Measurements from ENCODE around the gene RASAL3.

The RASAL3 gene

DNA sequence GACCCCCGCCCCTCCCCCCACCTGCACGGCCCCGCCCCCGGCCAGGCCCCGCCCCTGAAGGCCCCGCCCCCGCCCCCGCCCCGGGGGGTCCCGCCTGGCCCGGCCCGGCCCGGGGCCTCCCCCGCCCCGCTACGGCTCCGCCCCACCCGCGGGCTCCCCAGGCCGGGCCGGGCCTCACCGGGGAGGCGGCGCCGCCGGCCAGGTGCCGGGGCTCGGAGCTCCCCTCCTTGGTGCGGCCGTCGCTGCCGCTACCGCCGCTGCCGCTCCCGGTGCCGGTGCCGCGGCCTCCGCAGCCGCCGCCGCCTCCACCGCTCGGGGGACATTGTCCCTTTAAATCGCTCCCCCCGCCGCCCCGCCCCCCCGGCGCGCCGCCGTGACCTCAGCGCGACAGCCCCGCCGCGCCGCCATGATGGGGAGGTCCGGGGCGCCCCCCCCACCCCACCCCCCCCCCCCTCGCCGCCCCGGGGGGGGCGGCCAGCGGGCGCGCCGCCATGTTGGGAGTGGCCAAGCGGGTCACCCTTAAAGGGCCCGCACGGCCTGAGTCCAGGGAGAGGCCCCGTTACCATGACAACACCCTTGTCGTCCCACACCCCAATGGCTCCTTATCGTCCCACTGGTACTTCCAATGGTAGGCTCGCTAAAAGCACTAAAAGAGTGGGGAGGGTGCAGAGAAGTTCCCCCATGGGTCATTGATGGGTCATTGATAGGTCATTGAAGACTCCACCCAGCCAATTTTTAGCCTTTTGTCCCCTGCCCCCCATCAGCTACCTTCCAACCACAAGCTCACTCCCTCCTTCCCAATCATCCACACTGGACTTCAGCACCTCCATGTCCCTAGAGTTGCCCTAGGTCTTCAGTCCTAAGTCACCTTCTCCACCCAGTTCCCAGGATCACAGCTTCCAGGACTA lies 14.5 kb downstream of the RASAL3 start, which contains the start of gene WIZ:
WIZ (minus strand) TSS at position 337 of the 908 bp plus-strand sequence. CDS start 1,649 bp downstream, outside the sequence.
- DNase-seq (ENCODE audit: low read depth in 3 of 3), result peak; percentile 74 to 80 (median 75)

- no peak for DNase-seq (ENCODE audit: low read depth in 3 of 3)
Observed at GRCh38 chr19:15448778-15449619, 15.3 kb downstream of the RASAL3 start.

- DNase-seq (ENCODE audit: low read depth in 3 of 3), result no peak
Observed at GRCh38 chr19:15448044-15448777, 16.1 kb downstream of the RASAL3 start.

DNA sequence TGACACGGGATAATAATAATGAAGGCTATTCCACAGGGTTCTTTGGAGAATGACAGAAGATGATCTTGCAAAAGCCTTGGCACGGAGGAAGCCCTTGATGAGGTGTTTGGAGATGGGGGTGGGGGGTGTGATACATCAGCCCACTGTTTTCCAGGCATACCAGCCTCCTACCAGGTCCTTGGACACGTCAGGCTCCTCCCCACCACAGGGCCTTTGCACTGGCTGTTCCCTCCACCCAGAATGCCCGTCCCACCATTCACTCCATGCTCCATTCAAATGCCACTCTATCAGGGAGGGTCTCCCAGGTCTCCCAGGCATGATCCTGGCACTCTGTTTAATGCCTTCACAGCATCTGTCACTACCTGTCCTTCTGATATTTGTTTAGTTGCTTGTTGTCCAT lies 17.3 kb downstream of the RASAL3 start:
- DNase-seq (ENCODE audit: low read depth in 3 of 3), result no peak

GRCh38 chr19:15445807-15446376 lies 18.5 kb downstream of the RASAL3 start:
- DNase-seq (ENCODE audit: low read depth in 3 of 3), result no peak

DNA sequence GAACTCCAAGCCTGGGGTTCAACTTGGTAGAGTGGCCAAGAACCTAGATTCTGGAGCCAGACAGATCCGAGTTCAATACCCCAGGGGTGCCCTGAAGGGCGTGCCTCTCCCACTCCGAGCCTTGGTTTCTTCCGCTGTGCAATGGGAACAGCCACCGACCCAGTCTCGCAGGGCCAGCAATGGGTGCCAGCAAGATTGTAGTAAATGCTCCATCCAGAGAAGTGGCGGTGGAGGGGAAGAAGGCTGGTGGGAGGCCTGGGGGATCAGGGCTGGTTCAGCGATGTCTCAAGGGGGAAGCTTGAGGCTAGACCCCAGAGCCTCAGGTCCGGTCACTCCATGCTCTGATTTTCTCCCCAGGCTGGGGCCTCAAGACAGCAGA lies 19.1 kb downstream of the RASAL3 start:
- no peak for DNase-seq (ENCODE audit: low read depth in 3 of 3)

DNA sequence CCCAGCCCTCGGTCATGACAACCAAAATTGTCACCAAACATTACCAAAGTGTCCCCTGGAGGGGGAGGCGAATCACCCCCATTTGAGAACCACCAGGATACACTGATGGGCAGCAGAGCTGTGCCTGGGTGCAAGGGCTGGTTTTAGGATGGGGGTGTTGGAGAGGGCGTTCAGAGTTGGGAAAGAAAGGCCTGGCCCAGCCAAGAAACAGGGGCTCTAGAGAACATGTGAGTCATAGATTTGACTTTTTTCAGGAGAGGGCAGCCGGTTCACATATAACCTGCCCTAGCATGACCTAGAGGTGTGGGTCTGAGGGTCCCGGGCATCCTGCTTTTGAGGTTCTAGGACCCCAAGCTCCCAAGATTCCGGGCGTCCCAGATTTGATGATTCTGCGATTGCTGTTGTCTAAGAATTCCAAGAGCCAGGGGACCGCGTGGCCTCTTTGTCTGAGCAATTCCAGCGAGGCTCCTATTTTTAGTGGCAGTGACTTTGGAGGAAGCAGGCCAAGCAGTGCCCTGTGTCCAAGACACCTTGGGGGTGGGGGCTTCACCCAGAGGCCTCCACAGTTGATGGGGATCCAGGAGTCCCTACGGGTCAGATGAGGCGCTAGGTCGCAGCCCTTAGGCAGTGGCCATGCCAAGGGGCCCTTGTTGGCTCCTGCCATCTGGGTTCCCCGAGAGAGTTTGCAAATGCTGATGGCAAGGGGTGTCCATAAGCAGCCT lies 19.7 kb downstream of the RASAL3 start:
- DNase-seq (ENCODE audit: low read depth in 3 of 3), result no peak

DNA sequence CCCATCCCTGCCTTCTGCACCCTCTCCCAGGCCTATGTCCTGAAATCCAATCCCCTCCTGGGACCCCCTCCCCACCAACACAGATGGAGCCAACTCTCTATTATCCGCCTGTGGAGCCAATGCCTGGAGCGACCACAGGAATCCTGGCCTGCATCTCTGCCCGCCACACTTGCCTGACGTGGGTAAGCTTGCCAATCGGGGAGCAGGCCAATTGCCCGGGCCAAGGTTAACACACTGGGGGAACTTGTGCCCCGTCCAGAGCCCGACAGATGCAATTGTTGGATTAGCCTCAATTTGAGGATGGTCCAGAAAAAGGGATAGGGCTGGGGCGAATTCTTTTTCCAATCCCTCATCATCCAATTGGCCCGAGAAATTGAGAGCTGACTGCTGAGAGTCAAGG lies 20.5 kb downstream of the RASAL3 start:
- no peak for DNase-seq (ENCODE audit: low read depth in 3 of 3)

DNA sequence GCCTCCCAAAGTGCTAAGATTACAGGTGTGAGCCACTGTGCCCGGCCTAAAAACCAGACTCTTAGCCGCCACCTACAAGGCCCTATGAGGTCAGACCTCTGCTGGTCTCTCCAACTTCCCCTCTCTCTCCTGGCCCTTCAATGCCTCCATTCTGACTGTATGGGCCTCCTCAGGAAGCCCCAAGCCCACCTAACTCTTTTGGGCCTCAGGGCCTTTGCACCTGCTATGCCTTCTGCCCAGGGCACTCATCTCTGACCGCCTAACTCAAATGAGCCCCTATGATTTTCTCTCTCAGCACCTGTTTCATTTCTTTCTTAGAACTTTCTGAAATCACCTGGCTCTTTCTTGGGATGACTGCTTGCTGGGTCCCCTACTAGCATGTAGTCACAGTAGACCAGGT lies 21.0 kb downstream of the RASAL3 start:
- no peak for DNase-seq (ENCODE audit: low read depth in 3 of 3)

DNA sequence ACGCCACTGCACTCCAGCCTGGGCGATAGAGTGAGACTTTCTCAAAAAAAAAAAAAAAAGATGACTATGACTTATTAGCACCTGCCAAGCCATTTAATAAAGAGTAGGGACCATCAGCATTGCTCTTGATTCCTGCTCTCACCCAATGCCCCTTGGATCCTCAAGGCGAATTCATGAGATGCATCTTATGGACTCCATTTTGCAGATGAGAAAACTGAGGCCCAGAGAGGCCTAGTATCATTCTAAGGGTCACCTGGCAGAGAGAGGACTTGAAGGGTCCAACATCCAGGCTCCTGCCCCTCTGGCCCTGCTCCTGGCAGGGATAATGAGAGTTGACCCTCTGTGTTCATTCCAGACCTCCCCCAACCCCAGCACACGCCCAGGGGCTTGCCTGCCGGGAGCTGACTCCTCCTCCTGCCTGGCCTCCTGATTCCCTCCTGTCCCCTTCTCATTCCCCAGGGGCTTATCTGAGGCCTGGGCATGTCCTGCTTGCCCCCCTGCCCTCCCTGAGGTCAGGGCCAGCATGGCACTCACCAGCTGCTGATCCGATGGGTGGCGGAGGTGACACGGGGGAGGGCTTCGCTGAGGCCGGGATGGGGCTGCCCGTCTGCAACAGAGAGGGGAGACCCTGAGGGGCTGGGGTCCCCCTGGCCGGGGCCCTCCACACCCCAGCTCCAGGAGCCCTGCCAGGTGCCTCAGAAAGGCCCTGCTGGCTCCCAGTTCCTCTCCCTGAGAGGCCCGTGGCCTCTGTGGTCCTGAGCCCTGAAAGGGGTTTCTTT lies 22.0 kb downstream of the RASAL3 start:
- no peak for DNase-seq (ENCODE audit: low read depth in 3 of 3)

DNA sequence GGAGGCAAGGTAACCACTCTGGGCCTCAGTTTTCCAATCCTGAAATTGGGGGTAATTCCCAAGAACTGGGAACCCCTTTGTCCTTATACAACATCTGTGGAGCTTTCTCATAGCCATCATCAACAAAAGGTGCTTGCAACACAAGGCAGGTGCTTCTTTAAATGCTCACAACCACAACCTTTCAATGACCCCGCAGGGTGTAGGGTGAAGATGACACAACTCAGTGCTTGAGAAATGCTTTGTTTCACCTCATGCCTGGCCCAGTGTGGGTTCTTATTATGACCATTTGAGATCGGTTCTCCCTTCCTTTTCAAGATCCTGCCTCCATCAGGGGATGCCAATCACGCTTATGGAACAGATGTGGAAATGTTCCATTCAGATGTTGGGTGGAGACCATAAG lies 23.0 kb downstream of the RASAL3 start:
- DNase-seq (ENCODE audit: low read depth in 3 of 3), result no peak

DNA sequence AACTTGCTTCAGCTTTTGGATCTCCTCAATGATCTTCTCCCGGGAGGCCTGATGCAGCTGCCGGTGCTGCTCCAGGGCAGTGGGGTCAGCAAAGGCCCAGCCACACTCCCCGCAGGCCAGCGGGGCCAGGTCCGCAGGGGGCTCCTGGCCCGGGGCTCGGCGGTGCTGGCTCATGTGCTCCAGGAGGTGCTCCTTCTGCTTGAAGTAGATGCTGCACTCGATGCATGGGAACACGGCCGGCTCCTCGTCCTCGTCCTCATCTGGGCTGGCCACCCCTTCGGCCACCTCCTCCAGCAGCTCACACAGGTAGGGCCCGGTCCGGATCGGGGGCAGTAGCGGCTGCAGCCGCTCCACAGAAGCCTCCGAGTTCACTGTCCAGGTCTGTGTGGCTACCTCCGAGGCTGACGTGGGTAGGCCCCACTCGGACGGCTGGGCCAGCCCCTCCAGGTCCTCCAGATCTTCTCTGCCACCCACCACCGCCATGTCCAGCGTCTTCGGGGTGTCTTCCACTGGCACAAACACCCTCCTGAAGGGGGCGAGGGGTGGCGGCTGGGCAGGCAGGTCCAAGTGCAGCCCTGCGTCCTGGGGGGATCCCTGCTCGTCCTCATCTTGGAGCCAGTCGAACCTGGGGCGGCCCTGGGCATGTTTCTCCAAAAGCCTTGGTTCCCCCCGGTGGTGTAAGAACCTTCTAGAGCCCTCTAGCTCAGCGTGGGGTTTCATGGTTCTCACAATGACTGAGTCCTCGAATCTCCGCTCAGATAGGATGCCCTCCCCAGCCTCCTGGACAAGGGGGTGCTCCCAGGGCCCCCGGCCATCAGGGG lies 24.3 kb downstream of the RASAL3 start:
- DNase-seq (ENCODE audit: low read depth in 3 of 3), result no peak

DNA sequence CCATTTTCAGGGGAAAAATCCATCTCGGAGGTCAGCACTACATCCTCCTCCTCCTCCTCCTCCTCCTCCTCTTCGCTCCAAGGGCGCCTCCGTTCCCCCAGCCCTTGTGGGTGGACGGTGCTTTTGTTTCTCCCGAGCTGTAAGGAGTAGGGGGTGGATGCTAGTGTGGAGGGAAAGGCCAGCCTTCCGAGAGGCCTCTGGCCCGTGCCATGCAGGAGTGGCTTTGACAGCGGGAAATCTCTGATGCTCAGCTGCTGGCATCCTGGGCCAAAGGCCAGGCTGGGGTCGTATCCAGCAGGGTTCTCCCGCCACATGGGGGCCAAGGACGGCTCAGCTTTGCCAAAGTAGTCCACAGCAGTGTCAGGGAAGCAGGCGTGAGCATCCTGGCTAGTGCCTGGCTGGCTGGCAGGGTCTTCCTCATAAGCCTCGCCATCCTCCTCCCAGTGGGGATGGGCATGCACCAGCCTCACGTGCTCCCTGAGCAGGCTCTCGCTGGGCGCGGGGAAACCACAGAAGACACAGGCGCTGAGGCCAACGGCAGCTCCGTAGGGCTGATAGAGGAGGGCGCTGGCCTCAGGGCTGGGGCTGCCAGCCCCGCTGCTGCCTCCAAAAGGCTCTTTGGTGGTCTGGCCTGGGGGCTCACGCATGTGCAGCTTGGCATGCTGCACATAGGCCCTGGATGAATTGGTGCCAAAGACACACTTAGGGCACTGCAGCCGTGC lies 25.1 kb downstream of the RASAL3 start:
- DNase-seq (ENCODE audit: low read depth in 3 of 3), result no peak

DNA sequence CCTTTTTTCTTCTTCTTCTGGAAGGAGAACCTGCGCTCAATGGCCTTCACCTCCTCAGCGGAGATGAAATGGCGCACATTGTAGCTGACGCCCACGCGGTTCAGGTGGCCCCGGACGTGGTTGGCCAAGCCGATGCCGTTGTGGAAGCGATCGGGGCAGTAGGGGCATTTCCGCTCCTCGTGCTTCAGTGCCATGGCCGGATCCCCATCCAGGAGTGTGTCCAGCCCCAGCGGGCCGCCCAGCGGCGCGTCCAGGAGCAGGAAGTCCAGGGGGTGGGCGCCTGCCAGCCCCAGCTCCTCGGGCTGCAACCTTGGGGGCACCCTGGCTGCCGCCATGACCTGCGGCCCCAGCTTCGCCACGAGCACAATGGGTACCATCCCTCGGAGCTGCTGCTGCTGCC lies 25.8 kb downstream of the RASAL3 start:
- no peak for DNase-seq (ENCODE audit: low read depth in 3 of 3)

DNA sequence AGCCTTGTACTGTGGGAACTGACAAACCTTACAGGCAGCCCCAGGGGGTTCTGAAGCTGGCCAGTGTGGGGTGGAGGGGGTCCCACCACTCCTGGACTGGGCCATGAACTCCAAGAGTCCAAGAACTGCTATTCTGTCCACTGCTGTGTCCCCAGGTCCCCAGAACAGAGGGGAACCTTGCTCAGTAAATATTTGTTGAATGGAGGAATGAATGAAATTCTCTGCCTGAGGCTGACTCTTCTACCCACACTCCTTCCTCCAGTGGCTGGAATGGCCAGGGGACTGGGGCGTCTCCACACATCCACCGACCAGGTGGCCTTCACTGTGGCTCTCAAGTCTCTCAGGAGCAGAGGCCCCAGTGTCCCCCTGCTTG lies 26.2 kb downstream of the RASAL3 start:
- DNase-seq (ENCODE audit: low read depth in 3 of 3), result no peak

DNA sequence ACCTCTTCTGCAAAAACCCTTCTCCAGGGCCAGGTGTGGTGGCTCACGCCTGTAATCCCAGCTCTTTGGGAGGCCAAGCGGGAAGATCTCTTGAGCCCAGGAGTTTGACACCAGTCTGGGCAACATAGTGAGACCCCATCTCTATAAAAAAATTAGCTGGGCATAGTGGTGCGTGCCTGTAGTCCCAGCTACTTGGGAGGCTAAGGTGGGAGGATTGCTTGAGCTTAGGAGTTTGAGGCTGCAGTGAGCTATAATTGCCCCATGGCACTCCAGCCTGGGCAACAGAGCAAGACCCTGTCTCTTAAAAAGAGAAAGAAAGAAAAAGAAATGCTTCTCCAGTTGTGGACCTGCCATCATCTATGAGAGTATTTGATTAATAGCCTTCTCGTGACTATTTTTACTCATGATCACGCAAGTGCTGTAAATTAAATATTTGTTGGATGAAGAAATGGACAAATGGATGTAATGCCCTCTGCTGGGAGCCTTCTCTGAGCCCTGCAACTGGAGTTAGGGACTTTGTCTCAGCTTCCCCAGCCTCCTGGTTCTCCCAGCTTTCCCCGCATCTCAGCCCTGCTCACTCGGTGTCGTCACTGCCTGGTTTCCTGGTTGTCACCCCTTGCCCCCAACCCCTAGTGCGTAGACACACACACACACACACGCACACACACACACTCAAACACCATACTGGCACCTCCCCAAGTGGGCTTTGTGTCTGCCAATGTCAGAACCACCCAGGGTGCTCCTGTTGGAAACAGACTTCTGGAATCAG lies 26.8 kb downstream of the RASAL3 start:
- no peak for DNase-seq (ENCODE audit: low read depth in 3 of 3)

- DNase-seq (ENCODE audit: low read depth in 3 of 3), result no peak
Observed at GRCh38 chr19:15436826-15437110, 27.6 kb downstream of the RASAL3 start.

Data from stimulated activated CD4-positive, alpha-beta T cell treated with anti-CD3 and anti-CD28 coated beads, TNF-alpha, amount 100 ng/mL, for 4 hours (primary cell).